HUDEP-2 (cell line): Measurements from ENCODE around the gene TRPM8.
A peak's percentile ranks its signal among the peaks of the same experiment; 100 is the strongest.
"Not testable (repeated sequence)": the region's sequence is repeated elsewhere in the genome, so short reads cannot be mapped to it uniquely, and the experiment has no call there.

Experiments used
- DNase-seq, 76 experiments: peaks; one replicate each; lab custom pipeline; 2025; ENCODE audit not compliant: unreplicated experiment in 76 of 76; lab: John Stamatoyannopoulos, UW

The TRPM8 gene

DNA sequence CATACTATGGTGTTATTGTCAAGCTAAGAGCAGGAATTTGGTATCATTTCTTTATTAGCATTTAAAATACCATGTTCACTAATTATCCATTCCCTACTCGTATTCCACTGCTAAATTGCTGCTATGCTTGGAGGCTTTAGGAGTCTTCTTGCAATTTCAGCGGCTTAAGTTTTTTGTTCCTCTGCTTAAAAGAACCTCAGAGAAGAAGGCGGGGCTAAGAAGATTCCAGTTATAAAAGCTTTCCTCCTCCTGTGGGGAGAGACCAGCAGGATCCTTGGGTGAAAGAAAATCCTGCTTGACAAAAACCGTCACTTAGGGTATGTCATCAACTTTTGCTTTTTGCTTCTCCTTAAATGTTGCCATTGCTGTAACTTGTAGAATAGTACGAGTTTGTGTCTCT is at the start of gene TRPM8:
TSS of gene TRPM8 (plus strand) at position 258 of the 400 bp plus-strand sequence. CDS start 9,165 bp downstream, outside the sequence.
- DNase-seq: no peak

DNA sequence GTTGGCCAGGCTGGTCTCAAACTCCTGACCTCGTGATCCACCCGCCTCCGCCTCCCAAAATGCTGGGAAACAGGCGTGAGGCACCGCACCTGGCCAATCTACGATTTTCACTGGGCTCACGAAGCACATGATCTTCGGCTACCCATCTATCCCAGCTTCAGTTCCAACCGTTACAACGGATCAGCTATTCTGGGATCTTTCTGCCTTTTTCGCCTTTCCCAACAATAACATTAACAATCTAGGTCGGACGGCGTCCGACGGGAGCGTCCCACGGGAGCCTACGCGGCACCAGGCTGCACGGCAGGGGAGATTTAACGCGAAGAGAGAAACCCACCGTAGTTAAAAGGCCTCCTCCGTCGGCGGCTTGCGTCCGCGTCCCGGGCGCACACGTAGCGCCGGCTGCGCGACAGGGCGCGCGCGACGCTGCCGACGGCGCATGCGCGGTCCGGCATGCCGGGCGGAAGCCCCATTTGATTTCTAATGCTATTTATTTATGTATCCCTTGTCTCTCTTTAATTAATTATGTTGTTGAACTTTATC is 49.1 kb upstream of the TRPM8 start, which contains the start of gene MSL3B:
TSS of gene MSL3B (minus strand) at position 394 of the 540 bp plus-strand sequence.
- DNase-seq: peak in 13 of 76 experiments; percentile 5 to 41 (median 19)

DNA sequence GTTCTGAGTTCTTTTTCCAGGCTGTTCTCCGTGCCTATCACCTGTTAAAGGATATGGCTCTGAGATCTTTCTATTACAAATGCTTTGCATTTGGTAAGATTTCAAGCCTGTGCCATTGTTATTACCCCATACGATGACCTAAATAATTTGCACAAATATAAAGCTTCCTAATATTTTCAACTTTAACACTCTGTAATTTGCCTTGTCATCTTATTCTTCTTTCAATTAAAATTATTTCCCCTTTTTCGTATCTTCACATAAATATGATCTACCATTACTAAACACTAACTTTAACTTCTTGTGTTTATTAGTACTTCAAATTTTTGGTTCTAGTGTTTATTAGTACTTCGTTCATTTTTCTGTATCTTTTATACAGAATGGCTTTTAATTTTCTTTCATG is 45.7 kb upstream of the TRPM8 start:
- DNase-seq: no peak

DNA sequence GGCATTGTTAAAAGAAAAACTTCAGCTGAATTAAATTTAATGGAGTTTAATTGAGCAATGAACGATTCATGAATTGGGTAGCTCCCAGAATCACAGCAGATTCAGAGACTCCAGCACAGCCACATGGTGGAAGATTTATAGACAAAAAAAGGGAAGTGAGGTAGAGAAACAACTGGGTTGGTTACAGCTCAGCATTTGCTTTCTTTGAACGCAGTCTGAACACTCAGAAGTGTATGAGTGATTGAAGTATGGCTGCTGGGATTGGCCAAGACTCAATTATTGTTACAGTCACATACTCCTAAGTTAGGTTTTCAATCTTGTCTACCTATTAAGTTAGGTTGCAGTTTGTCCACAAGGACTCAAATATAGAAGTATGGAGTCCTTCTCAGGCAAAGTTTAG is 45.0 kb upstream of the TRPM8 start:
- DNase-seq: not testable (repeated sequence)

DNA sequence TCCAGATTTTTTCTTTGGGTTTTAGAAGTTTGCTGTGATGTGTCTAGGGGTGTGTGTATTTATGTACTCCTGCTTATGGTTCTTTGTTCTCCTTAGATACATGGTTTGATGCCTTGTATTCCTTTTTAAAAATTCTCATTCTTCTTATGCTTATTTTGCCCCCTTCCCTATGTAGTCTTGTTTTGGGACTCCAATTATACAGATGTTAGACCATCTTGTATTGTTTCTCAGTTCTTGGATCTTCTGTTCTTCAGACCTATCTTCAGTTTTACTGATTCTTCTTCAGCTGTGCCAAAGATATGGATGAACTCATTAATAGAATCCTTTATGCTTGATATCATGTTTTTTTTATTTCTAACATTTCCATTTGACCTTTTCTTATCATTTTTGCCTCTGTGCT is 34.8 kb upstream of the TRPM8 start:
- no peak for DNase-seq

DNA sequence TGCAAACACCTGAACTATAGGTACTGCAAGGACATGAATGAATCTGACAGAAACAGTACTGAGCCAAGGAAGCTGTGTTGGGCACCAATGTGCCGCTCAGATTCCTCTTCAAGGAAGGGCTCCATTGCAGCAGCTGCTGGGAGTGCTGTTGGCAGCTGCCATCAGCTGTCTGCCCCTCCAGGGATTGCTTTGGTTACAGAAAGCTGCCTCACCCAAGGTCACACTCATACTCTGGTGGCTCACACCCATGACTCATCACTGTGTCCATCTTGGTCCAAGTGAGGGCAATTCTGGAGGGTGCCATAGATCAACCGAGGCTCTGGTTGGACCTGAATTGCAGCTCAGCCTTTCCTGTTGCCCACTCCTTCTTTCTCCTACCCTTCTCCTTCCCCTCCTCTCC is 24.4 kb upstream of the TRPM8 start:
- no peak for DNase-seq

DNA sequence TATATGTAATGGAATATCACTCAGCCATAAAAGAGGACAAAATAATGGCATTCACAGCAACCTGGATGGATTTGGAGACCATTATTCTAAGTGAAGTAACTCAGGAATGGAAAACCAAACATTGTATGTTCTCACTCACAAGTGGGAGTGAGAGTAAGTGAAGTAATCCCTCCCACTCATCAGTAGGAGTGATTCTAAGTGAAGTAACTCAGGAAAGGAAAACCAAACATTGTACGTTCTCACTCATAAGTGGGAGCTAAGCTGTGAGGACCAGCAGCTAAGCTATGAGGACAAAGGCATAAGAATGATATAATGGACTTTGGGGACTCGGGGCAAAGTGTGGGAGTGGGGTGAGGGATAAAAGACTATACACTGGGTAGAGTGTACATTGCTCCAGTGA is 20.9 kb upstream of the TRPM8 start:
- DNase-seq: not testable (repeated sequence)

DNA sequence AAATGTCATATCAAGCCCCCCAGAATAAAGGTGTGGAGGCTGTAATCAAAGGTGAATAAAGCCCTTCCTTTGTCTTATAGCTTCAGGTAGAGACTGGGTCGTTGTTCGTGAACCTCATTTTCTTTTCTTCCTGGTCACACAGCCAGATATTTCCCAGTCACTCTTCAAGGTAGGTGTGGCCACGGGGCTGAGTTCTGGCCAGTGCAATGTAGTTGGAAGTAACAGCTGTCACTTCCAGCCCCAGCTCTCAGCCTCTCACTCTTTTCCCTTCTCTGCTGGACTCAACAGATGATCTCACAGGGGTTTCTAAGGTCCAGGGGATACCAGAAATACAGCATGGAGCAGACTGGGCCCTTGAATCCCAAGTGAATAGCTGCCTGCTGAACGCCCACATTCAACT is 15.8 kb upstream of the TRPM8 start:
- DNase-seq: no peak

DNA sequence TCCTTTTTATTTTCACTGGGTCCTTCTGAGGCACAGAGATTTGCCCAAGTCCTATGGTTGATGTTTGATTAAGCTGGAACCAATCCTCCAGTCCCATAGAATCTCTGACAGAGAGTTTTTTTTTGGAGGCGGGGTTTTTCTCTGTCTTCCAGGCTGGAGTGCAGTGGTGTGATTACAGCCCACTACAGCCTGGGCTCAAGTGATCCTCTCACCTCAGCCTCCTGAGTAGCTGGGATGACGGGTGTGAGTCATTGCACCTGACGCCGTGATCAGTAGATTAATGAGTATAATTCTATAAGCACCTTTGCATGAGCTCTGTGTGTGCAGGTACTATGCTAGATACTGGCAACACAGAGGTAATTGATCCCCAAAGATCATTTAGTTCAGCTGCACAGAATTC is 15.3 kb upstream of the TRPM8 start:
- no peak for DNase-seq

DNA sequence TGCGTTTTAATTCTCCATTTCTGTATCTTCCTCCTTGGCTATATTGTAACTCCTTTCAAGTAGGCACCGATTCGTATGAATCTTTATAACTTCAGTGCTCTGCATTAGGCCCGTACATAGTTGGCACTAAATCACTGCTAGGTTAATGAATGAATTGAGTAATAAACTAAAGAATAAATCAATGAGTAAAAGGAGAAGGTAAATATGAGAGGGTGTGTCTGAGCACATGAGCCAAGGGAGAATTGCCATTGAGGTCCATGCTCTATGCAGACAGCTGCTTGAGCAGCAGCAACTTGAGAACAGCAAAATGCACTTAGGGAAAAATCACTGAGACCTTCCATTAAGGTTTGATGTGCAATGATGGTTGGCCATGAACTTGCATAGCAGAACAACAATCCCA is 11.2 kb upstream of the TRPM8 start:
- DNase-seq: no peak

DNA sequence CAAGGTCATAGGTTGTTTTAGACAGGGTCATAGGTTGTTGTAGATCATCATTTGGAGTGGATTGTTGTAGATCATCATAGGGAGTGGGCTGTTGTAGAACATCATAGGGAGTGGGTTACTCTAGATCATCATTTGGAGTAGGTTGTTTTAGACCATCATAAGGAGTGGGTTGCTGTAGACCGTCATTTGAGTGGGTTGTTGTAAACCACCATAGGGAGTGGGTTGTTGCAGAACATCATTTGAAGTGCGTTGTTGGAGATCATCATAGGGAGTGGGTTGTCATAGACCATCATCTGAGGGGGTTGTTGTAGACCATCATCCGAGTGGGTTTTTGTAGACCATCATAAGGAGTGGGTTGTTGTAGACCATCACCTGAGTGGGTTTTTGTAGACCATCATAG is 9.5 kb upstream of the TRPM8 start:
- no peak for DNase-seq

DNA sequence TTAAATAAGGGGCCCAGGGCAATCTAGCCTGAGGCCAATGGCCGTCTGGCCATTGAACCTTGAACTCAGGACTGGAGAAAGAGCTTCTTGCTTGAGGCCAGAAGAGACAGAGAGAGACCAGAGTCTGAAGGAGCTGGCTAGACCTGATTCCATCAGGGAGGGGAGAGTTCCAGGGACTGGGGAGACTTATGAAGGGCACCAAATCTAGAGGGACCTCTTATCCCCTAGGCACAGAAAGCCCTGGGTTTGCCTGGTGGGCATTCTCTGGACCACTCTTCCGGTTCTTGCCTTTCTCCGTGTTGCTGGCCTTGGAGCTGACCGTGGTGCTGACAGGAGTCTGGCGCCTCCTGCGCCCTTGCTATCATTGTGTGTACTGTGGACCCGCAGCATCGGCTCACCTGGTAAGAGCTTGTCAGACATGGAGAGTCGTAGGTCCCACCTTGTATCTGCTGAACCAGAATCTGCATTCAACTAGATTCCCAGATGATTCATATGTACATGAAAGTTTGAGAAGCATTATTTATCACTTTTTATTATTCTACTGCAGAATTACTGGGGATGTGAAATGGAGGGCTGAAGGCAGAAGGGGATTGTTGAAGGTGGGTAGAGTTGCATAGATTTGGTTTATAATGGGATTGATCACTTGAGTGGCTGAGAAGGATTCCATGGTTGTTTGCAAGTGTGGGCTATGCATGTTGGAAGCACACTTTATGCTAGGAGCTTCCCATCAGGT is 4.3 kb upstream of the TRPM8 start:
- DNase-seq: peak in 16 of 76 experiments; percentile 3 to 28 (median 12)

DNA sequence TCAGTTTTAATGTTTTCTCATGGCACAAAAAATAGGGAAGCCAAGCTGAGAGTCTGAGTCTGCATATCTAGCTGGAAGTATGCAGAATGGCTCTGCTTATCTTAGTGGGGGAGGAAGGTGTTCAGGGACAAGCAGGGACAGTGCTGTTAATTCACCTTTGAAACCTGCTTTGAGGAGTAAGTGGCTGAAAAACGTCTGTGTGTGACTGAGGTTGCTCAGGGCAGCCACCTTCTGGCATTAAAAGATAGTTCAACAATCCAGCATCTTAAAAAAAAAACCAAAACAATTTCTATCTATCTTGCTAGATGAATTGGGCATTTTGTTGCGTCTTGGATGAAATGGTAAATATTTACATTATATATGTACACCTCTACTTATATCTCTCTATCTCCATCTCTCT is 2.0 kb upstream of the TRPM8 start:
- DNase-seq: no peak

DNA sequence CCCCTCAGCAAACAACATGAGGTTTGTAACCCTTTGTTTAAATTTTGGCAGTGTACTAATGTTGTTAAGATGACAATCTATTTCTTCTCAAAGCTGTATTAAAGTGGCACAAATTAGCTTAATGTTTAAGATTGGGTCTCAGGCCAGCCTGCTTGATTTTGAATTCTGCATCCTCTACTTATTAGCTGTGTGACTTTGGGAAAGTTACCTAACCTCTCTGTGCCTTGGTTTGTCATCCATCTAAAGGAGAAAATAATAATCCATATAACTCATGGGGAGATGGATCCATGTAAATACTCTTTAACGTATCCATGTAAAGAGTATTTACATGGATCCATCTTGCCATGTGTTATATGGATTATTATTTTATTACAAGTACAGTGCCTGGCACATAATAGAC is 2.1 kb downstream of the TRPM8 start:
- DNase-seq: no peak

DNA sequence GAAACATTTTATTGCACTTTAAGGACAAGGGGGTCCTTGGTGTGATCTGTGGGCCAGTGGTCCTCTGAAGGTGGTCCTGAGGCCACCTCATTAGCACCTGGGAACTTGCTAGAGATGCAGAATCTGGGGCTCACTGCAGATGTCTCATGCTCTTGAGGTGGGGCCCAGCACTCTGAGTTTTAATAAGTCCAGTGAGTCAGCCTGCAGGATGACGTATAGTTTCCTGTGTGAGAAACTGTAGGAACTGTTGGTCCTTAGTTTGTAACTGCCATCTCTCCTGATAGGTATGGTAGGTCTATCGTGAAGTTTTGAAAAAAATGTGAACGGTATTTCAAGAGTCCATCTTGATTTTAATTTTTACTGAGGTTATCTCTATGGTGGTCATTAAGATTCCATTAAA is 2.8 kb downstream of the TRPM8 start:
- no peak for DNase-seq

DNA sequence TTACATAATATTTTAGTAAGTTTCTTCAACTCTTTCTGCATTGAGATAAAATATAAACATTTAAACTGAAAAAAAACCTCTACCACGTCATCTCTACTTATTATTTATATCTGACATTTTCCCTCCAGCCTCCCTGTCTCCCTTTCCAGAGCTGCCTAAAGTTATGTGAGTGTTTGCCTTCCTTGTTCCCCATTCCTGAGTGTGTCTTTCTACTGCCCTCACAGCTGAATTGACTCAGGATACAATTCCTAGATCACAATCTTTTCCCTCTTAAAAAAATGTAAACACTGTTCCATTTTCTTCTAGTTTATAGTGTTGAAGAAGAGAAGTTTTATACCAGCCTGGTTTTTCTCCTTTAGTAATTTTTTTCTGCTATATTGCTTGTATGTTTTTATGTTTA is 5.3 kb downstream of the TRPM8 start:
- no peak for DNase-seq

DNA sequence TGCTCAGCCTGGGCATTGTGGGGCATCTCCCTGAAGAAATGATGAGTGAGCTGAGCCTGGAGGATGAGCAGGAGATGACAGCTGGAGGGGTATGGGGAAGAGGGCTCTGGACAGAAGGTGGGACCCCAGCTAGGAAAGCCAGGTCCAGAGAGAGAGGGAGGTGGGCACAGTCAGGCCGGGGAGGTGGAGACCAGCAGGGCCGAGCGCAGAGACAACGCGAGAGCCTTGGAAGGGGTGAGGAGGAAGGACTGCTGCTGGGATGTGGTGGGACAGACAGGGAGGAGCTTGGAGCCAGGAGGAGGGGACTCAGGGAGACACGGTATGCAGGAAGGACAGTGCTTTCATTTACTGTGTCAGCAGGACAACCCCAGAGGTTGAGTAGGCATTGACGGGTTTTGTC is 8.2 kb downstream of the TRPM8 start:
- no peak for DNase-seq

DNA sequence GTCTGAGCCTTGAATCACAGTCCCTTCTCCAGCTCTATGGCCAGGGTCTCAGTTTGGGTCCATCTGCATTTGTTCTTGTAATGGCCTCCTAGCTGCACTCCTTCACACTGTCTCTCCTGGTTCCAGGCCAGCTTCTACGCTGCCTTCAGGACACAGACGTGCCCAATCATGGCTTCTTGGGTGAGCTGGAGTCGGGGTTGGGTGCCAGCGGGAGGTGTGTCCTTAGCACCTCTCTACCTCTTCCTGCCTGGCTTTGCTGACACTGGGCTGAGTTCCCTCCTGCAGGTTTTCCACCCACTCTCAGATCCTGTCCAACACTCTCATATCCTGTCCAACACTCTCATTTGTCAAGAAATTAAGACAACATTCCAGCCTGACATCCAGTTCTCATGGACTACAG is 9.6 kb downstream of the TRPM8 start:
- DNase-seq: no peak

DNA sequence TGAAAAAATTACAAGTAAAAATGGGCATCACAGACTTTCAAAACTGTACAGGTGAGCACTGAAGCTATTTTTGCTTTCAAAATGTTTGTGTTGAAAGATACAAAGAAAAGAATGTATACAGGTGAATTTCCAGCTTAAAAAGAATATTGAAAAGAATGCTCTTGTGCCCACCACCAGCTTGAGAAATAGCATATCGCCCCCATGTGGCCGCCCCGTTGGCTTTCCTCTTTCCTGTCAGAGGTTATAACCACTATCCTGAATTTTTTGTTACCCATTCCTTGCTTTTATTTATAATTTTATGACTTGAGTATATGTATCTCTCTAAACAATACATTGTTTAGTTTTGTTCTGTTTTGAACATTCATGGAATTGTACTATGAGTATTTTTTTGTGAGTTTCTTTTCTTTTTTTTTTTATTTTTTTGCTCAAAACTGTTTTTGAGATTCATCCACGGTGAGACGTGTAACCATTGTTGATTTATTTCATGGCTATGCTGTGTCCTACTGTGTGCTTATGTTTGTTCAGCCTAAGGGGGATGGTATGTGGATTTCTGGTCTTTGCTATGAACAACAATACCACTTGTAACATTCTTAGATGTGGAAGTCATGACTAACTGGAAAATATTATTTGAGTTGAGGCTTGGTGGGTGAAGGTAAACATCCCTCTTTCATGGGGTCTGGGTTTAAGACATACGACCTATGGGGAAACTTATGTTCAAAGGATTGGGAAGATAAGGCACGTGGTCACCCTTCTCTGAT is 11.6 kb downstream of the TRPM8 start:
- peak in 15 of 76 experiments; percentile 3 to 35 (median 12) for DNase-seq

DNA sequence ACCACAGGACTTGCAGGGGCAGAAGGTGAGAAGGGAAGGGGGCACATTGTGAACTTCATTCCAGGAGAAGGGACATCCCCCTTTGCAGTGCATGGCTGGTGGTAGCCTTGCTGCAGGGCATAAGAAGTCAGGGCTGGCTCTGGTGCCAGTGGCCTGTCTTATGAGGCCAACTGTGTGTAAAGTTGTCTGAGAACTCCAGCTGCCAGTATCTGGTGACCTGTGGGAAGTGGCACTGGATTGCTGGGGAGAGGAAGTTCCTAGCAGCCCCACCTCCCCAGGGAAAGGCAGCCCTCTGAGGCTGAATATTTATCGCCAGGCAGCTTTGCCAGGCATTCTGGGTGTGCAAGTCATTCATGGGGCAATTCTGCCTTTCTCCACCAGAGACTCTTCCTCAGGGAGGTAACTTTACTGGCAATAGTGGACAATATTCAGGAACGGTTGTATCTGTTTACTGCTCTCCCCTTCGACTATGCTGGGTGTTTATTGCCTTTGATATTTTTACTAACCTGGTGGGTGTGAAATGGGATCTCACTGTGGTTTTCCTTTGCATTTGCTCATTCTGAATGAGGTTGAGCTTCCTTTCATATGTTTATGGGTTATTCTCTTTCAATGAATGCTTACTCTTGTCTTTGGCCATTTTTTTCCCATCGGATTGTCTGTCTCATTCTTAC is 12.3 kb downstream of the TRPM8 start:
- DNase-seq: no peak

DNA sequence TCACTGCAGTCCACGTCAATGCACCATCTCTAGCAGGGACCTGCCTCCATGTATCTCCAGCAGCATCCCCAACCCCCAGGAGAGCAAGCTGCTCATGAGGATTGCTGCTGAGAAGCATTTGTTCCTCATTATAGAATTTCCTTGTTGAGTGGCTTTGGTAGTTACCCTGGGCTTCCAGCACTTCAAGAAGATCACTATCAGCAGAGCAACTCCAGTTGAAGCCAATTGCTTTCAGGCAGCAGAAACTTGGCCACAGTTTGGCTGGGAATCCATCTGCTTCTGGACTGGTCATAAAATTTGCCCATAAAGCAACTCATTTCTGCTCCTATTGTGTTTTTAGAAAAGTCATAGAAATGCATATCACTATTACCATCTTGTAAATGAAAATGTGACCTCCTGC is 17.4 kb downstream of the TRPM8 start:
- DNase-seq: no peak
